ENCODE data around the gene CXCL12.

Gene CXCL12

GRCh38 chr10:44402465-44403195, 17.7 kb upstream of the CXCL12 start:
- H3K4me3 ChIP-seq: no peak overlapping the region

GRCh38 chr10:44400541-44400940, 15.6 kb upstream of the CXCL12 start:
- no peak overlapping the region for H3K4me3 ChIP-seq
- no peak overlapping the region for H3K27ac ChIP-seq

More at GRCh38 chr10:44402465-44403195, 17.7 kb upstream of the CXCL12 start:
- H3K27ac ChIP-seq: no peak overlapping the region

- no peak overlapping the region for H3K4me3 ChIP-seq
- no peak overlapping the region for H3K27ac ChIP-seq
Measured at GRCh38 chr10:44399659-44400451, 15.0 kb upstream of the CXCL12 start.

DNA sequence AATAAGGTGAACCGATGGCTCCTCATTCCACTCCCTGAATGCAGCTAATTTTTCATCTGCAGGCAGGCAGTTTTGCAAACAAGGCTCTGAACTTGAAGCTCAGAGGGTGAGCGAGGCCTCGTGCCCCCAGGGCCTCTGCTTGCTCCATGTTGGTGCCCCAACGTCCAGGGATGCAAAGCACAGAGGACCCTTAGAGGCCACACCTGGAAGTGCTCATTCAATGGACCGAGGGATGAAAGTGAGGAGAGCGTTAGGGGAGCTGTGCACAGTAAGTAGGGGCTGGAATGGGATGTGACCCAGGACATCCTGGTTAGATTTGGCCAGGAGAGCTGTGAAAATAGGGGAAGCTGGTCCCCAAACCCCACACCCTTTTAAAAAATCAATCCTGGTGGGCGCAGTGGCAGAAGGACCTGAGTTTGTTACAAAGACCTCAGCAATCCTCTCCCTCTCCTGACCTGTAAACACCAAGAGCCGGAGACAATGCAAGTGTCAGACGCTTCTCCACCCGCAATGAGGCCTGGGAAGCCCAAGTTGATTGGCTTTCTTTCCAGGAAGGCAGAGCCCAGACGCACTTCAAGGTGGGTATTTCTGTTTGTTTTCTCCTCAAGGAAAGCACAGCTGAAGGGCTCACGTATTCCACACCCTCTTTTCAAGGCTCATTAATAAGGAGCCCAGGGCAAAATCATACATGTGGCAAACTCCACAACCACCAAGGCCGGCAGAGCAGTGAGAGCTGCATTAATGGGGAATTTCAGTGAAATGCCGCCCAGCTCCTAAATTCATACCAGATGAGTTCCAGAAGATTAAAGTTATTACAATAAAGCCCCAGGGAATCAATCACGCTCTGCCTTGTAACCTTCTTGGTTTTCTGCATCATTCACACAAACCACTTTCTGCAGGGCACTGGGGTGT, 14.1 kb upstream of the CXCL12 start:
- Histone ChIP-seq H3K27ac (no peak overlapping the region), H3K4me3 (no peak overlapping the region)

DNA sequence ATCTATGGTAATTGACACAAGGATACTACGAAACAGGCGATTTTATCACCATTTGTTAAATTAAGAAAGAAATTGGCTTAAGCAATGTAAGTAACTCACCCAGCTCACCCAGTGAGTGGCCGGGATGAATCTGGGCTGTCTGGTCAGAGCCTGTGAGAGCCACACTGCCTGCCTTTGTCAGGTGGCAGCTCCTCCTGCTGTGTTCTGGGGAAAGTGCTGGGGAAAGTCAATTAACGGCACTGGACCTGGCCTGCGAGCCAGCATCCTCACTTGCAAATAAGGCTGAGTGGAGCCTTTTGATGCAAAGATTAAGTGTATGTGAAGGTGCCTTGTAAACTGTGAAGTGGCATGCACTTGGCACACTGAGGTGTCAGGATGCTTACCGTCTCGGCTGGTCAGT, 13.4 kb upstream of the CXCL12 start:
- Histone ChIP-seq H3K4me3 (no peak overlapping the region), H3K27ac (no peak overlapping the region)

- Histone ChIP-seq H3K4me3 (no peak overlapping the region), H3K27ac (no peak overlapping the region)
Measured at GRCh38 chr10:44397476-44398225, 12.8 kb upstream of the CXCL12 start.

DNA sequence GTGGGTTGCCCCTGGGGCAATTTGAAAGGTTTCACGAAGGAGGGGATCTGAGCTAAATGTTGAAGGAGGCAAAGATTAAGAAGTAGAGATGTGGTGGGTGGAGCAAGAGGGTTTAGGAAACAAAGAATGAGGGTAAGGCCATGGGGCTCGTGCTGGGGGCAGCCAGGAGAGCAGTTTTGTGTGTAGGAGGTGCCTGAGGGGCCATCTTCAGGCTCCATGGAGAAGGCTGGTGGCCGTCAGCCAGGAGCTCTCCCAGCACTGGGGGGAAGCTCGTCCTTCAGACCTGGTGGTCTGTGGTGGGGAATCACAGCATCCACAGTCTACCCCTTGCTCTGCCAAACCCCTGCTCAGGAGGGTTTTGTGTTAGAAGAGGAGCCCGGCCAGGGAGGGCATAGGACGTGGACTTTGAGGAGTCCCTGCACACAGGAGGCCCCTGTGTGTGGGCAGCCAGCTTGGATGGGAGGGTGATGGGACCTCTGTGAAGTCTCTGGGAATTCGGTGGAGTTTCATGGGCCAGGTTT, 11.8 kb upstream of the CXCL12 start:
- Histone ChIP-seq H3K27ac (no peak overlapping the region), H3K4me3 (no peak overlapping the region)

- Histone ChIP-seq H3K4me3 (no peak overlapping the region), H3K27ac (no peak overlapping the region)
Measured at GRCh38 chr10:44395902-44396670, 11.2 kb upstream of the CXCL12 start.

- H3K4me3 ChIP-seq: no peak overlapping the region
- no peak overlapping the region for H3K27ac ChIP-seq
Measured at GRCh38 chr10:44395396-44395795, 10.5 kb upstream of the CXCL12 start.

DNA sequence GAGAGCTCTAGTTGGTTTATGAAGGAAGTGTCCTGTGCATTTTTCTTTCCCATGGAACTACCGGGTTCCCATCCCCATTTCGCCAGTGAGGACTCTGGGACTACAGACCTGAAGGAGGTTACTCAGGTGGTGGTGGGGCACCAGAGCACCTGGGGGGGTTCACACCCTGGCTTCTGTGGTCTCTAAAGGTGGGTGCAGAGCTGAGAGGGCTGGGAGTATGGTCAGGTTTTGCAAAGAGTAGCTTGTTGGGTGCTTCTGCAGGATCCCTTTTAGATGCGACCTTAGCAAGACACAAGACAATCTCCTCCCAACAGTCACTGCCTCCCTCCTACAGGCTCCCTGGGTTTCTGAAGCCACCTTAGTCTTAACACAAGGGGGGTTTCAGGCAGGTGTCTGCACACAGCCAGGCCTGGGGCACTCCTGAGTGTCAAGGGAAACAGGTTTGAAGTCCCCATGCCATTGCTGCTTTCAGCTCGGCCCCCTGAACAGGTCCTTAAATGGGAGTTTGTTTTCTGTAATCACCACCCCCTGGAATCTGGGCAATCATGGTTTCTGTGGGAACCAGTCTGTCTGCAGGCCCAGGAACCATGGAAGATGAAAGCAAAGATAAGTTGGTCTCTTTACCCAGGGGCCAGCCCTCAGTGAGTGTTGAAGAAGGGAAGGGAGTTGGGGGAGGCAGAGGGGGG, 9.9 kb upstream of the CXCL12 start:
- no peak overlapping the region for H3K27ac ChIP-seq
- H3K4me3 ChIP-seq: no peak overlapping the region

- no peak overlapping the region for H3K27ac ChIP-seq
- H3K4me3 ChIP-seq: no peak overlapping the region
Measured at GRCh38 chr10:44393834-44394547, 9.1 kb upstream of the CXCL12 start.

- Histone ChIP-seq H3K27ac (no peak overlapping the region), H3K4me3 (no peak overlapping the region)
Measured at GRCh38 chr10:44393051-44393630, 8.2 kb upstream of the CXCL12 start.

- H3K27ac ChIP-seq: no peak overlapping the region
Measured at GRCh38 chr10:44392420-44392819, 7.5 kb upstream of the CXCL12 start.

GRCh38 chr10:44391981-44392380, 7.1 kb upstream of the CXCL12 start:
- no peak overlapping the region for H3K27ac ChIP-seq
- no peak overlapping the region for H3K4me3 ChIP-seq

More at GRCh38 chr10:44392420-44392819, 7.5 kb upstream of the CXCL12 start:
- H3K4me3 ChIP-seq: no peak overlapping the region

- Histone ChIP-seq H3K27ac (no peak overlapping the region), H3K4me3 (no peak overlapping the region)
Measured at GRCh38 chr10:44390585-44391072, 5.7 kb upstream of the CXCL12 start.

DNA sequence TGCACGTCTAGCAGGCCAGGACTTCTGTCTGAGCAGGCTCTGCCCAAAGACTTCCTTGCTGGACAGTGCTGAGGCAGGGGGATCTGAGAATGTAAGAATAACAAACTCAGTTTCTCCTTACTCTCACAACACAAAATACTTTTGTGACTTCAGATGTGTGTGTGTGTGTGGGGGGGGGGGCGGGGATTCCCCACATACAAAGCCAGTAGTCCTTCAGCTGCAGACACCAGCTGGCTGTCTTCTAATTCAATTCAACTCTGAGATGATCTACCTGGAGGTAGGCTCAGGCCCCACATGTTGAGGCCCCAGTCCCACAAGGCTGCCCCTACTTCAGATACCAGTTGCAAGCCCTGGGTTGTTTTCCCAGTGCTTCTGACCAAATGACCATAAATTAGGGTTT, 4.7 kb upstream of the CXCL12 start:
- H3K4me3 ChIP-seq: no peak overlapping the region
- H3K27ac ChIP-seq: no peak overlapping the region

DNA sequence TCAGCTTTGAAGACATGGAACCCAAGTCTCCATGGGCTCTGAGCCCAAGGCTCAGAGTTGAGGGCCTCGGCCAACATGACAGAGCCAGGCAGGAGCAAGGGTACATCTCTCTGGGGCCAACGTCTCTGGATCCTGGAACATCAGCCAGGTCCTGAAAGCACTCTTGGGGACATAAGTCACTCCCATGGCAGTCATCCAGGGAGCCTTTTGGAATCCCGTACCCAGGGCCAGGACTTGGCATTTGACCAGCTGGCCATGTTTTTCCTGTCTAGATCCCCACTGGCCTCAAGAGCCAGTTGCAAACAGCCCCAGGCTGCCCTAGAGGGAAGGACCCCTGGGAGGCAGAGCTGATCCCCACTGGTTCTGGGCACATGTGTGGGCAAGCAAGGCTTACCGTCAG, 4.3 kb upstream of the CXCL12 start:
- Histone ChIP-seq H3K27ac (no peak overlapping the region), H3K4me3 (no peak overlapping the region)

All from skin epidermis (tissue), 12 donors.